Measurements from ENCODE around the gene SUMO2.

DNA sequence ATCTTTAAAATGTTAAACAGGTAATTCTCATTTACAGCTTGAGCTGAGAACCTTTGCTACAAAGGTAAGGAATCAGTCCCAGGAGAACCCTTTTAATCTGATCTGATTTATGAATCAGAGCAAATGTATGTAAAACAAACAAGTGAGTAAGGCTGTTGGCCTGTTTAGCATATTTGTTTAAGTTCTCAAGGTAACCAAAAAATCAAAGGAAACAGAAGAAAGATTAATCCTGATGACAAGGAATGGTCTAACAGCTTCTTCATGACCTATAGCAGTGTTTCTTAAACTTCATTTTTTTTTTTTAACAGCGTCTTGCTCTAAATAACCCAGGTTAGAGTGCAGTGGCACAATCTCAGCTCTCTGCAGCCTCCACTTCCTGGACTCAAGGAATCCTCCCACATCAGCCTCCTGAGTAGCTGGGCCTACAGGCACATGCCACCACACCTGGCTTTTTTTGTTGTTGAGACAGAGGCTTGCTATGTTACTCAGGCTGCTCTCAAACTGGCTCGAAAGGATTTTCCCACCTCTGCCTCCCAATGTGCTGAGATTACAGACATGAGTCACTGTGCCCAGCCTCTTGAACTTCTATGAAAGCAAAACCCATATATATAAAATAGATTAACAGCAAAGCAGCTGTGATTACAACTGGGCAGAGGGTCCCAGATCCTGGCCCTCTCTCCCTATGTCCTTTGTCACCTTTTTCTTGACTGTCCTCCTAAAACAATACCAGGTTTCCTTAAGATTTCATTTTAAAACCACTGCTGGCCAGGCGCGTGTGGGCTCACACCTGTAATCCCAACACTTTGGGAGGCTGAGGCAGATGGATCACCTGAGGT, 23.3 kb downstream of the SUMO2 start:
- TF ChIP-seq, protein P1, sequence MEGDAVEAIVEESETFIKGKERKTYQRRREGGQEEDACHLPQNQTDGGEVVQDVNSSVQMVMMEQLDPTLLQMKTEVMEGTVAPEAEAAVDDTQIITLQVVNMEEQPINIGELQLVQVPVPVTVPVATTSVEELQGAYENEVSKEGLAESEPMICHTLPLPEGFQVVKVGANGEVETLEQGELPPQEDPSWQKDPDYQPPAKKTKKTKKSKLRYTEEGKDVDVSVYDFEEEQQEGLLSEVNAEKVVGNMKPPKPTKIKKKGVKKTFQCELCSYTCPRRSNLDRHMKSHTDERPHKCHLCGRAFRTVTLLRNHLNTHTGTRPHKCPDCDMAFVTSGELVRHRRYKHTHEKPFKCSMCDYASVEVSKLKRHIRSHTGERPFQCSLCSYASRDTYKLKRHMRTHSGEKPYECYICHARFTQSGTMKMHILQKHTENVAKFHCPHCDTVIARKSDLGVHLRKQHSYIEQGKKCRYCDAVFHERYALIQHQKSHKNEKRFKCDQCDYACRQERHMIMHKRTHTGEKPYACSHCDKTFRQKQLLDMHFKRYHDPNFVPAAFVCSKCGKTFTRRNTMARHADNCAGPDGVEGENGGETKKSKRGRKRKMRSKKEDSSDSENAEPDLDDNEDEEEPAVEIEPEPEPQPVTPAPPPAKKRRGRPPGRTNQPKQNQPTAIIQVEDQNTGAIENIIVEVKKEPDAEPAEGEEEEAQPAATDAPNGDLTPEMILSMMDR (IDR thresholded peaks at IDR 0.05 in 2 of 3, conservative IDR thresholded peaks at IDR 0.05 in 1 of 3; ENCODE audit: control insufficient read depth in 2 of 3, extremely low read depth in 1 of 3, insufficient read depth in 1 of 3, low read depth in 3 of 3, low read length in 3 of 3) = no peak
- TF ChIP-seq POLR2A (IDR thresholded peaks at IDR 0.05; ENCODE audit: low read depth, low read length) (no peak), RBBP5 (conservative IDR thresholded peaks at IDR 0.05) (no peak)
- TF ChIP-seq, protein P2, sequence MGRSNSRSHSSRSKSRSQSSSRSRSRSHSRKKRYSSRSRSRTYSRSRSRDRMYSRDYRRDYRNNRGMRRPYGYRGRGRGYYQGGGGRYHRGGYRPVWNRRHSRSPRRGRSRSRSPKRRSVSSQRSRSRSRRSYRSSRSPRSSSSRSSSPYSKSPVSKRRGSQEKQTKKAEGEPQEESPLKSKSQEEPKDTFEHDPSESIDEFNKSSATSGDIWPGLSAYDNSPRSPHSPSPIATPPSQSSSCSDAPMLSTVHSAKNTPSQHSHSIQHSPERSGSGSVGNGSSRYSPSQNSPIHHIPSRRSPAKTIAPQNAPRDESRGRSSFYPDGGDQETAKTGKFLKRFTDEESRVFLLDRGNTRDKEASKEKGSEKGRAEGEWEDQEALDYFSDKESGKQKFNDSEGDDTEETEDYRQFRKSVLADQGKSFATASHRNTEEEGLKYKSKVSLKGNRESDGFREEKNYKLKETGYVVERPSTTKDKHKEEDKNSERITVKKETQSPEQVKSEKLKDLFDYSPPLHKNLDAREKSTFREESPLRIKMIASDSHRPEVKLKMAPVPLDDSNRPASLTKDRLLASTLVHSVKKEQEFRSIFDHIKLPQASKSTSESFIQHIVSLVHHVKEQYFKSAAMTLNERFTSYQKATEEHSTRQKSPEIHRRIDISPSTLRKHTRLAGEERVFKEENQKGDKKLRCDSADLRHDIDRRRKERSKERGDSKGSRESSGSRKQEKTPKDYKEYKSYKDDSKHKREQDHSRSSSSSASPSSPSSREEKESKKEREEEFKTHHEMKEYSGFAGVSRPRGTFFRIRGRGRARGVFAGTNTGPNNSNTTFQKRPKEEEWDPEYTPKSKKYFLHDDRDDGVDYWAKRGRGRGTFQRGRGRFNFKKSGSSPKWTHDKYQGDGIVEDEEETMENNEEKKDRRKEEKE (IDR thresholded peaks at IDR 0.05) = no peak
